ENCODE data around the gene HEBP2.
A peak's percentile ranks its signal among the peaks of the same experiment; 100 is the strongest.
"Not testable (repeated sequence)": the region's sequence is repeated elsewhere in the genome, so short reads cannot be mapped to it uniquely, and the experiment has no call there.

HEBP2 gene

DNA sequence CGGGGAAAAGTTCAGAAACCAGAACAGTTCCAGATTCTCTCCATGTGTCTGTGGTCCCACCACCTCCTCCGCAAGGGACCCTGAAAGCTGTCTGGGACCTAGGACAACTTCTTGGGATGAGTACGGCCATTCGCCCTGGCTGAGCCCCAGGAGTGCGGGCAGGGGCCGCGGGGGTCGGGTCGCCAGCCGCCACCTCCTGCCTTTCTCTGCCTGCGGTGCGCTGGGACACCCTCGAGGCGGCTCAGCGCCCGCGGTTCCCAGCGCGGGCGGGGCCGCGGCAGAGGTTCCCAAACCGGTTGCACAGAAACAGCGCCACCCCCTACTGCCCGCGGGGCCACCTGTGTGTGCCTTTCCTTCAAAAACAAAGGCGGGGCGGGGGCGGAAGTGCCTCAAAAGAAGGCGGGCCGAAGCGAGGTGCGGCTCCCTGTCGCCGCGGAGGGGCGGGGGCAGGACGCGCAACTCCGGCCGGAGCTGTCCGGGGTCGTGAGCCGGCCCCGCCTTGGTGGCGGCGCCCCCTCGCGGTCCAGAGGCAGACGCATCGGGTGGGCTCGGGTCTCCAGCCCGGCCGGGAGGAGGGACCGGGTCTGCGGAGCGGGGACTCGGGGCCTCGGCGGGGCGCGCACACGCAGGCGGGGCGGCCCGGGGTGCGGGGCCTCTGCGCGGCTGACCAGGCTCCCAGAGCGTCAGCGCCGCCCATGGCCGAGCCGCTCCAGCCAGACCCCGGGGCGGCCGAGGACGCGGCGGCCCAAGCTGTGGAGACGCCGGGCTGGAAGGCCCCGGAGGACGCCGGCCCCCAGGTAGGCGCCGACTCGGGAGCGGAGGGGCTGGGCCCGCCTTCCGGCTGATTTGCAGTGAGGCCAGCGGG, at the start of gene HEBP2:
Gene HEBP2 (plus strand): TSS at position 423 of the 865 bp plus-strand sequence. CDS start 273 bp downstream, at position 696.
- peak; percentile 42 to 66 for DNase-seq

- no peak for DNase-seq
These were observed 46.1 kb upstream of the HEBP2 start for GRCh38 chr6:138357928-138358327.

DNA sequence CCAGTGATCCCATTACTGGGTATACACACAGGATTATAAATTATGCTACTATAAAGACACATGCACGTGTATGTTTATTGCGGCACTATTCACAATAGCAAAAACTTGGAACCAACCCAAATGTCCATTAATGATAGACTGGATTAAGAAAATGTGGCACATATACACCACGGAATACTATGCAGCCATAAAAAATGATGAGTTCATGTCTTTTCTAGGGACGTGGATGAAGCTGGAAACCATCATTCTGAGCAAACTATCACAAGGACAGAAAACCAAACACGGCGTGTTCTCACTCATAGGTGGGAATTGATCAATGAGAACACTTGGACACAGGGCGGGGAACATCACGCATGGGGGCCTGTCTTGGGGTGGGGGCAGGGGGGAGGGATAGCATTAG, 35.3 kb upstream of the HEBP2 start:
- not testable (repeated sequence) for DNase-seq

DNA sequence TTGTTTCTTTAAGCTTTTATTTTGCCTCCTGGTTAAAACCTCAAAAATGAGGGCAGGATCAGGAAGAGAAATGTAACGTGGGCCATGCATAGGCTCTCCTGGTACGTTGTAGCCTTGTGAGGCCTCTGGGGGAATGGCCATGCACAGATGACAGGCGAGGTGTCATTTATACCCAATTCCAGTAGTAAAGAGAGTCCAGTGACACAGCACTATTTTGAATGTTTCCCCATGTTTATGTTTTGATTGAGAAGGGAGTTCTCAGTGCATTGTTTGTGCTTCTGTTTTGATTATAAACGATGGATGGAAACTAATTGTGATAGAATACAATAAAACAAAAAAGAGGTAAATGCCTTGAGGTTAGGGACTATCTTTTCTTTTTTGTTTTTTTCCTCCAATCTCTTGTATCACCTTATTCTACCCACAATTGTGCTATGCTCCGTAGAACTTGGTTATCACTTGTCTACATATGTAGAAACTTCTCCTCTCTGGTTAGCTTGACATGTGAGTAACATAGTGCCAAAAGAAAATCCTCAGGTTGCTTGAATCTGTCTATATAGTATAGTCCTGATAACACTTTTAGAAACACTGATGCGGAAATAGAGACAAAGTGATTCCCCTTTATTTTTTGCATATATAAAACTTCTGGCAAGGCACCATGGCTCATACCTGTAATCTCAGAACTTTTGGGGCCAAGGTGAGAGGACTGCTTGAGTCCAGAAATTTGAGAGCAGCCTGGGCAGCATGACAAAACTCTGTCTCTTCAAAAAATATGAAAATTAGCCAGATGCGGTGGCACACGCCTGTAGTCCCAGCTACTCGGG, 33.2 kb upstream of the HEBP2 start:
- no peak for DNase-seq

DNA sequence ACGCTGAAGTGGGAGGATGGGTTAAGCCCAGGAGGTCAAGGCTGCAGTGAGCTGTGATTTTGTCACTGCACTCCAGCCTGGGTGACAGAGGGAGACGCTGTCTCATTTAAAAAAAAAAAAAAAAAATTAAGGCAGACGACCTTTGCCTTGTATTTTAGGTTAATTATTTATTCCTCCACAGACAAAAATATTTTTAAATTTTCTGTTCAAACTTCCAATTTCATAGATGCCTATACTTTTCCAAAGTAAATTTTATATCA, 32.6 kb upstream of the HEBP2 start:
- no peak for DNase-seq

- no peak for DNase-seq
These were observed 32.3 kb upstream of the HEBP2 start for GRCh38 chr6:138371720-138372119.

GRCh38 chr6:138372711-138373463, 31.1 kb upstream of the HEBP2 start:
- peak; percentile 27 to 60 for DNase-seq

DNA sequence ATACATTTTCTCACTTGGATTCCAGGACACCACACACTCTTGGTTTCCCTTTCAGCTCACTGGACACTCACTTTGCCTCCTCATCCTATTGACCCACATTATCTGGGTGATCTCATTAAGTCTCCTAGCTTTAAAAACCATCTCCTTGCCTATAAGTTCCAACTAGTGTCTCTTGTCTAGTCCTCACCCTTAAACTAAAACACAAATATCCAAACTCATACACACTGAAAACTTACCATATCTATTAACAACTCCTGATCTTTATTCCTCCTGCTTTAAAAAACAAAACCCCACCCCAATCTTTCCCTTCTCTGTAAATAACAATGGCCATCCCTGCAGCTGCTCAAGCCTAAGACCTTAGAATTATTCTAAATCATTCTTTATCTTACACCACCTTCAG, 29.8 kb upstream of the HEBP2 start:
- no peak for DNase-seq

DNA sequence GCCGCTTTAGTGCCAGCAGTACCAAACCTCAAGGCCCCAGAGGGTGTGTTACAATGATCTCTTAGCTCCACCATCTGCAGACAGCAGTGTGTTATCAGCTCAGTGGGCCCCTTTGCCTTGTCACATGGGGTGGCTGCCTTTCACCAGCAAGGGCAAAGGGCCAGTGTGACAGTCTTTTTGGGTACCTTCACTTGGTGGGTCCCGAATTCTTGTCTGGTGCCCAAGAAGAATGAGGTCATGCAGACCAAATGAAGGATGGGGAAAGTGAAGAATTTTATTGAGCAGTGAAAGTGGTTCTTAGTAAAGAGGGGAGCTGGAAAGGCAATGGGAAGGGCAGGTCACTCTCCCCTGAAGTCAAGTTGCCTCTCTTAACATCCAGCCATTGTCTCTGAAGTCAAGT, 29.2 kb upstream of the HEBP2 start:
- no peak for DNase-seq

DNA sequence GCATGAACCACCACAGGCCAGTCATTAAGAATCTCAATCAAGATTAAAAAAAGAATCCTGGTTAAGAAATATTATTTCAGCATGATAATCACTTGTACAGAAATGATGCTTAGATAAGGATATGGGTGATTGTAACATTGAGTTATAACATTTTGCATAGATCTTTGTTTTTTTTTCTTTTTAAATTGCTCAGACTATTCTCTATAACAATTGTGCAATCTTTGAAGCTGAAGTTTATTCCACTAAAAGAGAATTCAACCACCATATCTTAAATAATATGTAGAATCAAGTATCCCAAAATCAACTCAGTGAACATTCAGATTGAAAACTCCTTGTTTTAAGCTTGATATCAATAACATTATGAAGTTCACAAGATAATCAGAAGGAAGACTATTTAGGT, 27.0 kb upstream of the HEBP2 start:
- no peak for DNase-seq

- no peak for DNase-seq
These were observed 26.2 kb upstream of the HEBP2 start, which contains the start of gene SMIM28 for GRCh38 chr6:138377844-138378243. SMIM28 (plus strand) TSS chr6:138377905; CDS start chr6:138378073, 168 bp downstream.

- DNase-seq = no peak
These were observed 25.6 kb upstream of the HEBP2 start for GRCh38 chr6:138378463-138378862.

- DNase-seq = no peak
These were observed 21.3 kb upstream of the HEBP2 start for GRCh38 chr6:138382498-138383265.

DNA sequence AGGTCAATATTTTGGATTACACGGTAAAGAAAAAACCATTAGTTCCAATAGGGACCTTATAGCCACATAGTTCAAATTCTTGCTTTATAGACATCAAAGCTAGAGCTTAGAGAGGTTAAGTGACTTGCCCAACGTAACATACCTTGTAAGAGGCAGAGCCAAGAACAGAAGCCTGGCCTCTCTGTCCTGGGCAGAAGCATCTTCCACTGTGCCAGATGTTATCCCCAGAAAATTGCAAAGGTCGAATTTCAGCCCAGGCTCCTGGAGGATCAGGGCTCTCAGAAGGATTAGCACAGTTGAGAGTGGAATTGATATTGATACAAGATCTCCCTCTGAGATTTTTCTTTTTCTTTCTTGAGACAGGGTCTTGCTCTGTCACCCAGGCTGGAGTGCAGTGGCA, 20.2 kb upstream of the HEBP2 start:
- no peak for DNase-seq

DNA sequence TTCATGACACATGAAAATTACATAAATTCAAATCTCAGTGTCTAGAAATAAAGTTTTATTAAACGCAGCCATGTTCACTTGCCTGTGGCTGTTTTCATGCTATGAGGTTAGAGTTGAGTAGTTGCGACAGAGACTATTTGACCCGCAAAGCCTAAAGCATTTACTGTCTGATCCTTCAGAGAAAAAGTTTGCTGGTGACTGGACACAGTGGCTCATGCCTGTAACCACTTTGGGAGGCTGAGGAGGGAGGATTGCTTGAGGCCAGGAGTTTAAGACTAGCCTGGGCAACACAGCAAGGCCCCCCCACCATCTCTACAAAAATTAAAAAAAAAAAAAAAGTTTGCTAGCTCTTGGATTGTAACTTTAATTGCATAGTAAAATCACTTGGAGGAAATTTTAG, 17.1 kb upstream of the HEBP2 start:
- DNase-seq = no peak

DNA sequence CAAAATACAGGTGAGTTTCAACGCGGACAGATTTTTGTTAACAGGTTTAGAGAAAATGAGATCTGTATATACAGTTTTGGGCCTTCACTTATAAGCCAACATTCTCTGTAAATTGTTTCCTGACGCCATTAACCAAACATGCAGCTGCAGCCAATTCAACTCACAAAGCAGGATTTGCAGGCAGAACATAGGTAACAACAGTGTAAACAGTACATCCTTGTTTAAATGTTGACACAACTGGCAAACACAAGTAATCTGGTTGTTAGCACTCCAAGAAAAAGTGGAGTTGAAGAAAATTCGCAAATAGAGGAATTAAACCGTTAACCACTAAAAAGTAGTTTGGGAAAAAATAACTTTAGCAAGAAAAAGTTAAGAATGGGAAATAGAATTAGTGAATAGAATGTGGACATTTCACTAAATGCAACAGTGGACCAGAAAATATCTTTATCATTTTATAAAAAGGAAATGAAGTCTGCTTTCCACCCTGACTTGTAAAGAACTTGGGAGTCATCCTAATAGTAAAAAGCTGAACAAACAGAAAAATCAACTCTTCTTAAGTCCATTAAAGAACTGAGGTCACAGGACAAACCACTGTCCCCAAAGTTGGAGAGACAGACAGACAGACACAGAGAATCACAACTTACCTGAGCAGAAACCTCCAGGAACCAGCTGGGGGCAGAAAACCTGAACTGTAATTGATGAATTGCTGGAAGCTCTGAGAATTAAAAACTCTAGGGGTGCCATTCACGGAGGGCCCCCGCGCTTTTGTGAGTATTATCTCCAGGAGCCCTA, 16.2 kb upstream of the HEBP2 start:
- DNase-seq = no peak

DNA sequence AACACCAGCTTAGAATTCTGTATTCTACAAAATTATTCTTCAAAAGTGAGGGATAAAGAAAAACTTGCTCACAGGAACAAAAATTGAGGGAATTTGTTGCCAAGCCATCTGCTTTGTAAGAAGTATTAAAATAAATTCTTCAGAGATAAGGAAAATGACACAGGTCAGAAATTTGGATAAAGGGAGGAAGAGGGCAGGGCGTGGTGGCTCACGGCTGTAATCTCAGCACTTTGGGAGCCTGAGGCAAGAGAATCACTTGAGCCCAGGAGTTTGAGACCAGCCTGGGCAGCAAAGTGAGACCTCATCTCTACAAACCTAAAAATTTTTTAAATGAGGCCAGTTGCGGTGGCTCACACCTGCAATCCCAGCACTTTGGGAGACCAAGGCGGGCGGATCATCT, 14.5 kb upstream of the HEBP2 start:
- DNase-seq = no peak

DNA sequence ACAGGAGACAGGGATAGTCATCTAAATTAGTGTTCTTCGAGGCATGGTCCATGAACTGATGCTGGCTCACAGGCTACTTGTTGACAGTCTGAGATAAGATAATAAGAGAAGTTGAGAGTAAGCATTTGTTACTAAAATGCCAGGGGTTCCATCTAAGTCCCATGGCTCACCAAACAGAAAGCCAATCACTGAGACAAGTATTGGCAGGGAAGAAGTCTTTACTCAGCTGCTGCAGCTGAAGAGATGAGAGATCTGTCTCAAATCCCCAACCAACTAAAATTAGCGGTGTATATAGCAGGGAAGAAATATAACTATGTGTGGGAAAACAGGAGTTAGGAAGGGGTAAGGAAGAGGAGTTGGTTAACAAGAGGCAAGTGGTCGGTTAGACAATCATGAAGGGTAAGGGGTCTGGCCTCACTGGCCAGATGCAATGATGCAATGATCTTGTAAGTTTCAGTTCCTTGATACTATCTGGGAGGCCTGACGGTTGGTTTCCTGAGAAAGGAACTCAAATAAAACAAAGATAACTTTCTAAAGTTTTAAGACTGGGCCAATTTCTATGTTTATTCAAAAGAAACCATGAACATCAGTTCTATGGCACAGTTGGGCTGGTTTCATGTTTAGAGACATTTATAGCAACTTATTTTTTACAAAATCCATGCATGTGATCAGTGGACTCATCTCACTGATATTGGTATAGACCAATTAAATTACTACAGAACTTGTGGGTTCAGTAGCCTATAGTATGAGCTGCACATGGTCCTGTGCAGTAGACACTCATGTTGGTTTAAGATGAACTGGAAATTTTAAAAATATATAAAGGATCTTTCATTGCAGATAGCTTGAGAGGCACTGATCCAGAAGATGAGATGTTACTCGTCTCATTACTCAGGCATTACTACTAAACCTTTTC, 9.9 kb upstream of the HEBP2 start:
- peak; percentile 13 to 32 for DNase-seq

DNA sequence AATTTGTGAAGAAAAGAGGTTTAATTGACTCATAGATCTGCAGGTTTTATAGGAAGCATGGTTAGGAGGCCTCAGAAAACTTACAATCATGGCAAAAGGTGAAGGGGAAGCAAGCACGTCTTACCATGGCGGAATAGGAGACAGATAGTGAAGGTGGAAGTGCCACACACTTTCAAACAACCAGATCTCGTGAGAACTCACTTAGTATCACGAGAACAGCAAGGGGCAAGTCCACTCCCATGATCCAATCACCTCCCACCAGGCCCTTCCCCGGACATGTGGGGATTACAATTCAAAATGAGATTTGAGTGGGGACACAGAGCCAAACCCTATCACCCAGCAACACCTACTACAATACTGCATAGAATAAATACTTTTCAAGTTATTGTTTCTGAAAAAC, 7.3 kb upstream of the HEBP2 start:
- DNase-seq = no peak
